ENCODE measurements around the gene RNF213.
"Not testable (repeated sequence)": the region's sequence is repeated elsewhere in the genome, so short reads cannot be mapped to it uniquely, and the experiment has no call there.

The RNF213 gene

GRCh38 chr17:80297996-80298560, 37.4 kb downstream of the RNF213 start:
- DNase-seq, result no peak

- DNase-seq, result not testable (repeated sequence)
Measured at GRCh38 chr17:80299350-80300100, 38.9 kb downstream of the RNF213 start.

- not testable (repeated sequence) for DNase-seq
Measured at GRCh38 chr17:80300756-80301155, 40.1 kb downstream of the RNF213 start.

- DNase-seq, result no peak
Measured at GRCh38 chr17:80303824-80304223, 43.2 kb downstream of the RNF213 start.

- no peak for DNase-seq
Measured at GRCh38 chr17:80307994-80308691, 47.5 kb downstream of the RNF213 start.

GRCh38 chr17:80308692-80309517, 48.3 kb downstream of the RNF213 start:
- no peak for DNase-seq

GRCh38 chr17:80311216-80311827, 50.7 kb downstream of the RNF213 start:
- DNase-seq, result no peak

GRCh38 chr17:80312621-80313135, 52.0 kb downstream of the RNF213 start:
- no peak for DNase-seq

DNA sequence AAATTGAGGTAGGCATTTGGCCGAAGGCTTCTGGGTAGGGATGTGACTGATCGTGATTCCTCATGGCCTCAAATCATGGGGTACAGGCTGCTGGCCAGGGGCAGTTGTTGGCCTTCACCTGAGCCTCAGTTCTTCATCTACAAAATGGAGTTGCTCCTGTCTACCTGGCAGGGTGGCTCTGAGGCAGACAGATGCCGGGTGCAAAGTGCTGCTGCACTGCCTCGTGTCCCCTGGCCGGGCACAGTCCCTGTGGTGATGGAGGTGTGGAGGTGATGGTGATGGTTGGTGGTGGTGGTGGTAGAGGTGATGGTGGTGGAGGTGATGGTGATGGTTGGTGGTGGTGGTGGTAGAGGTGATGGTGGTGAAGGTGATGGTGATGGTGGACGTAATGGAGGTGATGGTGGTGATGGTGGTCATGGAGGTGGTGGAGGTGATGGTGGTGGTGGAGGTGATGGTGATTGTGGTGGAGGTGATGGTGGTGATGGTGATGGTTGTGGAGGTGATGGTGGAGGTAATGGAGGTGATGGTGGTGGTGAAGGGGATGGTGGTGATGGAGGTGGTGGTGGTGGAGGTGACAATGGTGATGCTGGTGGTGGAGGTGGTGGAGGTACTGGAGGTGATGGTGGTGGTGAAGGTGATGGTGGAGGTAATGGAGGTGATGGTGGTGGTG, 52.6 kb downstream of the RNF213 start:
- DNase-seq, result no peak

DNA sequence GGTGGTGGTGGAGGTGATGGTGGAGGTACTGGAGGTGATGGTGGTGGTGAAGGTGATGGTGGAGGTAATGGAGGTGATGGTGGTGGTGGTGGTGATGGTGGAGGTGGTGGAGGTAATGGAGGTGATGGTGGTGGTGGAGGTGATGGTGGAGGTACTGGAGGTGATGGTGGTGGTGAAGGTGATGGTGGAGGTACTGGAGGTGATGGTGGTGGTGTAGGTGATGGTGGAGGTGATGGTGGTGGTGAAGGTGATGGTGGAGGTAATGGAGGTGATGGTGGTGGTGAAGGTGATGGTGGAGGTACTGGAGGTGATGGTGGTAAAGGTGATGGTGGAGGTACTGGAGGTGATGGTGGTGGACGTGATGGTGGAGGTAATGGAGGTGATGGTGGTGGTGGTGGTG, 53.3 kb downstream of the RNF213 start:
- not testable (repeated sequence) for DNase-seq

DNA sequence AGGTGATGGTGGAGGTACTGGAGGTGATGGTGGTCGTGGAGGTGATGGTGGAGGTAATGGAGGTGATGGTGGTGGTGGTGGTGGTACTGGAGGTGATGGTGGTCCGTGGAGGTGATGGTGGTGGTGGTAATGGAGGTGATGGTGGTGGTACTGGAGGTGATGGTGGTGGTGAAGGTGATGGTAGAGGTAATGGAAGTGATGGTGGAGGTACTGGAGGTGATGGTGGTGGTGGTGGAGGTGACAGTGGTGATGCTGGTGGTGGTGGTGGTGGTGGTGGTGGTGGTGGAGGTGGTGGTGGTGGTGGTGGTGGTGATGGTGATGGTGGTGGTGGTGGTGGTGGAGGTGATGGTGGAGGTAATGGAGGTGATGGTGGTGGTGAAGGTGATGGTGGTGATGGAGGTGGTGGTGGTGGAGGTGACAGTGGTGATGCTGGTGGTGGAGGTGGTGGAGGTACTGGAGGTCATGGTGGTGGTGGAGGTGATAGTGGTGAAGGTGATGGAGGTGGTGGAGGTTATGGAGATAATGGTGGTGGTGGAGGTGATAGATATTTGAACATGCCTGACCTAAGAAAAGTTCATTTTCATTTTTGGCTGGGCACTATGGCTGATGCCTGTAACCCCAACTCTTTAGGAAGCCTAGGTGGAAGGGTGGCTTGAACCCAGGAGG, 55.0 kb downstream of the RNF213 start:
- DNase-seq, result no peak

GRCh38 chr17:80316431-80316830, 55.8 kb downstream of the RNF213 start:
- no peak for DNase-seq

DNA sequence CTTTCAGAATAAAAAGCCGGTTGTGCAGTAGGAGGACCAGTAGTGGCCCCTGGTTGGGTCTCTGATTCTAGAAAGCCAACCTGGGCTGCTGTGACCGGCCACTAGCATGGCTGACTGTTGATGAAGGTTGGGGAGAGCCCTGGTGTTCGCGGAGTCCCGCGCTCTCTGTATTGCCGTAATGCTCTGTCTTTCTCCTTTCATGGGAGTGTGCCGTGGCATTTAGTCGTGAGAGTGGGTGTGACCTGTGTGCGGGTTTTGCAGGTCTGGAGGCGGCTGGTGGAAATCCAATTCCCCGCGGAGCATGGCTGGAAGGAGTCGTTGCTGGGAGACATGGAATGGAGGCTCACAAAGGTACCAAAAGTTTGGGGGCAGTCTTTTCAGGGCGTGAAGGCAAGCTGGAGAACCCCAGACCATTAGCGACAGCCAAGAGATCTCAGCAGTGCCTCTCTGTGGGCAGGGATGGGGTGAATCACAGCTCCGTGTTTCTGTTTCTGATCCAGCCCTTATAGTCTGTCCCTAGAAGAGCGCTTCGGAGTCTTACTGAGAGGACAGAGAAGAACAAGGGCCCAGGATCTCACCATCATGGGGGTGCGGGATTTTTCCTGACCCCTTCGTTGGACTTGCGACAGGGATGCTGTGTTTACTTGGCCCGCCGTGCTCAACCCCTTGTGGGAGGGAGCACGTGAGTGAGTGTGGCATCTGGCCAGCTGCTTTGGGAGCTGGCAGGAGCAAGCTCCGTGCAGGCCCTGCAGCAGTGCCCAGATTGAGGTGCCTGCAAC, 56.5 kb downstream of the RNF213 start:
- no peak for DNase-seq

GRCh38 chr17:80317706-80317980, 57.0 kb downstream of the RNF213 start:
- DNase-seq, result no peak

DNA sequence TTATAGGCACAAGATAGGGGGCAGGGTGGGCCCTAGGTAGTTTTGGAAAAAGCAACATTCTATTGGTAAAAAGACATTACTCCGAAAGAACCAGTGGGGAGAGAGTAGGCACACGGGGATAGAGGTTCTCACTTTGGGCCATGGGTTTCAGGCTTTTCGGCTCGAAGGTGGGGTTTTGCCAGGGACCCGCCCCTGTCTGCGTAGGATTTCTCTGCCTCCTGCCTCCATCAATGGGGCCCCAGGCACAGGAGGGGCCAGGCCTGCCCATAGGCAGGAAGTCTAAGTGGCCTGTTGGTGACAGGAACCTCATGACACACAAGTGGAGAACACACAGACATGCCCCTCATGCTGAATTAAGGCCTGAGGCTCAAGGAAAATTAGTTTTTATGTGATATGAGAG, 57.5 kb downstream of the RNF213 start:
- DNase-seq, result no peak

DNA sequence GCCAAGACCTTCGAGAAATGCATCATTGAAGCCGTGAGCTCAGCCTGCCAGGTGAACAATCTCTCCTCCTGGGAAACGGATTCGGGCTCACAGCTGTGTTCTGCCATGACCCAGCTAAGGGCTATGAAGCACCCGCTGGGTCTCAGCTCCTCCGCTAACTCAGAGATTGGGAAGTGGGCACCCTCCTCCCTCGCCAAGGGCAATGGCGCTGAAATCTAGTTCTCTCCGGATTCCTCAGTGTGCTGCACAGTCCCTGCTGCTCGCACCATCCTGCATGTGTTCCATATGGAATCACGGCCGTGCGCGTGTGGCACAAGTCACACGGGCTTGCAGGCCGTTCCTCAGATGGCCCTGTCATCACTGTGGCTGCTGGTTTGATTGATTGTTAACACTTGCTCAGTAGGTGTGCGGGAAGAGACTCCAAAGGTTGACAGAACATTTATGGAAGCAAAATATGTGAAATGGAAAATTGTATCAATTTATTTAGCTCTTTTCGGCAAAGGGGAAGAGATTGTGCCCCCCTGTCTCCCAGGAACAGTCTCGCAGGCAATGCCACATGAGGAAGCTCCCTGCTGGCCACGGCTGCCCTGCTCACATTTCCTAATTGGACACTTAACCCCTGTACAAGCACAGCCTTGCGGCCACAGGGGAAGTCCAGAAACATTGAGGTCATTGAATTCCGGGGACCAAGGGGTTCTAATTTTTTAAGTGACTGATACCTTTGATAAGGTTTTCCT, 58.8 kb downstream of the RNF213 start:
- no peak for DNase-seq

DNA sequence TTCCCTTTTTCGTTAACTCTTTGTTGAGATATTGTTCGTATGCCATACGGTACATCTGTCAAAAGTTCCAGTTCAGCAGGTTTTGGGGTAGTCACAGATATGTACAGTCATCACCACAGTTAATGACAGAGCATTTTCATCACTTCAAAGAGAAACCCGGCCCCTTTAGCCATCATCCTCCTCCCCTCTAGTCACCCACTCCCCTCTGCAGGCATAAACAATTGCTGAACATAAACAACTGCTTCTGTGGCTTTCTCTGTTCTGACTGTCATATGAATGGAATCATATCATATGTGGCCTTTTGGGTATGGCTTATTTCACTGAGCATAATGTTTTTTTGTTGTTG, 59.3 kb downstream of the RNF213 start:
- DNase-seq, result no peak

DNA sequence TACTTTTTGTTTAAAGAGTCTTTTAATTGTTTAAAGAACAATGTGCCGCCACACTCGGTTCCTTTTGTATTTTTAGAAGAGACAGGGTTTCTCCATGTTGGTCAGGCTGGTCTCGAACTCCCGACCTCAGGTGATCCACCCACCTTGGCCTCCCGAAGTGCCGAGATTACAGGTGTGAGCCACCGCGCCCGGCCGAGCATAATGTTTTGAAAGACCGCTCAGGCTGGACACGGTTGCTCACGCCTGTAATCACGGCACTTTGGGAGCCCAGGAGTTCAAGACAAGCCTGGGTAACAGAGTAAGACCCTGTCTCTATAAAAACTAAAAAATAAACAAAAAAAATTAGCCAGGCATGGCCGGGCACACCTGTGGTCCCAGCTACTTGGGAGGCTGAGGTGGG, 59.8 kb downstream of the RNF213 start:
- no peak for DNase-seq

DNA sequence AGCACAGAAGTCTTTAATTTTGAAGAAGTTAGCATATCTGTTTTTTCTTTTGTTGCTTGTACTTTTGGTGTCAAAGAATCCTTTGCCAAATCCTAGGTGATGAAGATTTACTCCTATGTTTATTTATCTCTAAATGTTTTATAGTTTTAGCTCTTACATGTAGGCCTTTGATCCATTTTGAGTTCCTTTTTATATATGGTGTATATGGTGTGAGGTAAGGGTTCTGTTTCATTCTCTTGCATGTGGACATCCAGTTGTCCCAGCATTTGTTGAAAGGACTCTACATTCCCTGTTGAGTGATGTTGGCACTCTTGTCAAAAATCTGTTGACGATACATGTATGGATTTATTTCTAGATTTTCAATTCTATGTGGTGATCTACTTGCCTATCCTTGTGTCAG, 62.2 kb downstream of the RNF213 start:
- DNase-seq, result no peak

- DNase-seq, result no peak
Measured at GRCh38 chr17:80323982-80324381, 63.3 kb downstream of the RNF213 start.

Measured in NCI-H2227 treated with DMSO at 0.1 percent for 48 hours (cell line).